22Rv1 (cell line): ENCODE data around the gene LDLR.
"Not testable (repeated sequence)": the region's sequence is repeated elsewhere in the genome, so short reads cannot be mapped to it uniquely, and the experiment has no call there.

Experiments
- H3K27ac ChIP-seq: fragments of 450-650 bp; 2 replicates; pipeline ENCODE4 v1.5.1; 2017
- CTCF ChIP-seq: fragments of 450-650 bp; IDR thresholded peaks from 2 replicates; pipeline ENCODE4 v1.5.1; 2017; ENCODE audit warnings: mild to moderate bottlenecking
- ZFX ChIP-seq: fragments of 450-650 bp; IDR thresholded peaks from 2 replicates; pipeline ENCODE4 v1.6.1; 2017; ENCODE audit warnings: antibody characterized with exemption, borderline replicate concordance

LDLR gene

DNA sequence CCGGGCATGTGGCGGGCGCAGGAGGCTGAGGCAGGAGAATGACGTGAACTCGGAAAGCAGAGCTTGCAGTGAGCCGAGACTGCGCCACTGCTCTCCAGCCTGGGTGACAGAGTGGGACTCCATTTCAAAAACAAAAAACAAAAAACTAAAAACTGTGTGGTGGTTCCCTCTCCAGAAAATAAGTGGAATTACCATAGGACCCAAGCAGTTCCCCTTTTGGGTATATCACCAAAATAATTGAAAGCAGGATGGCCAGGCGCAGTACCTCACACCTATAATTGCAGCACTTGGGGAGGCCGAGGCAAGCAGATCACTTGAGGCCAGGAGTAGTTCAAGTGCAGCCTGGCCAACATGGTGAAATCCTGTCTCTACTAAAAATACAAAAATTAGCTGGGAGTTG lies 15.7 kb upstream of the LDLR start:
- TF ChIP-seq CTCF (no peak), ZFX (no peak)
- H3K27ac ChIP-seq: no peak overlapping the region

- H3K27ac ChIP-seq: not testable (repeated sequence)
Measured at GRCh38 chr19:11076792-11077191, 12.5 kb upstream of the LDLR start.

- H3K27ac ChIP-seq: no peak overlapping the region
- TF ChIP-seq CTCF (no peak), ZFX (no peak)
Measured at GRCh38 chr19:11078893-11079292, 10.4 kb upstream of the LDLR start.

GRCh38 chr19:11079999-11080398 lies 9.3 kb upstream of the LDLR start:
- no peak overlapping the region for H3K27ac ChIP-seq
- TF ChIP-seq ZFX: no peak
- TF ChIP-seq CTCF: no peak

GRCh38 chr19:11087870-11088505 lies 1.3 kb upstream of the LDLR start:
- H3K27ac ChIP-seq: peak overlapping the region; percentile 97
- TF ChIP-seq CTCF (no peak), ZFX (no peak)

DNA sequence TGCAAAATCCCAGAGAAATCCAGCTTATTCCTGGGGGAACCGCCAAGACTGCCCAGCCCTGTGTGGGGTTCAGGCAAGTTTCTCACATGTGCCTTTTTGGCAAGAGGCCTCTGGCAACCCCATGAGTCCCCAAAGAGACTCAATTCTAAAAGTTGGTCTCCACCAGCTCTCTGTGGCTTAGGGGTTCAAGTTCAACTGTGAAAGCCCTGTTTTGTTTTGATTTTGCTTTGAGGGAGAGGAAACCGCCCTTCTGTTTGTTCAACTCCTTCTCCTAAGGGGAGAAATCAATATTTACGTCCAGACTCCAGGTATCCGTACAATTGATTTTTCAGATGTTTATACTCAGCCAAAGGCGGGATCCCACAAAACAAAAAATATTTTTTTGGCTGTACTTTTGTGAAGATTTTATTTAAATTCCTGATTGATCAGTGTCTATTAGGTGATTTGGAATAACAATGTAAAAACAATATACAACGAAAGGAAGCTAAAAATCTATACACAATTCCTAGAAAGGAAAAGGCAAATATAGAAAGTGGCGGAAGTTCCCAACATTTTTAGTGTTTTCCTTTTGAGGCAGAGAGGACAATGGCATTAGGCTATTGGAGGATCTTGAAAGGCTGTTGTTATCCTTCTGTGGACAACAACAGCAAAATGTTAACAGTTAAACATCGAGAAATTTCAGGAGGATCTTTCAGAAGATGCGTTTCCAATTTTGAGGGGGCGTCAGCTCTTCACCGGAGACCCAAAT lies 583 bp upstream of the LDLR start:
- peak overlapping the region; percentile 97 for H3K27ac ChIP-seq
- TF ChIP-seq ZFX: no peak
- no peak for TF ChIP-seq CTCF

- peak overlapping the region; percentile 97 for H3K27ac ChIP-seq
Measured at GRCh38 chr19:11090014-11090263, 676 bp downstream of the LDLR start.

DNA sequence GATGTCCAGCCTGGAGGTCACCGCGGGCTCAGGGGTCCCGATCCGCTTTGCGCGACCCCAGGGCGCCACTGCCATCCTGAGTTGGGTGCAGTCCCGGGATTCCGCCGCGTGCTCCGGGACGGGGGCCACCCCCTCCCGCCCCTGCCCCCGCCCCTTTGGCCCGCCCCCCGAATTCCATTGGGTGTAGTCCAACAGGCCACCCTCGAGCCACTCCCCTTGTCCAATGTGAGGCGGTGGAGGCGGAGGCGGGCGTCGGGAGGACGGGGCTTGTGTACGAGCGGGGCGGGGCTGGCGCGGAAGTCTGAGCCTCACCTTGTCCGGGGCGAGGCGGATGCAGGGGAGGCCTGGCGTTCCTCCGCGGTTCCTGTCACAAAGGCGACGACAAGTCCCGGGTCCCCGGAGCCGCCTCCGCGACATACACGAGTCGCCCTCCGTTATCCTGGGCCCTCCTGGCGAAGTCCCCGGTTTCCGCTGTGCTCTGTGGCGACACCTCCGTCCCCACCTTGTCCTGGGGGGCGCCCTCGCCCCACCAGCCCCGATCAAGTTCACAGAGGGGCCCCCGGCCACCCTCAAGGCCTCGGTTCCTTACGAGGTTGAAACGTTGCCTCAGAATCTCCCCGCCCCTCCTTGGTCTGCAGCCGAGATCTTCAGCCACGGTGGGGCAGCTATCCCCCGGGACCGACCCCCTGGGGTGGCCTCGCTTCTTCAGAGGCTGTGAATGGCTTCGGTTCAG lies 1.2 kb downstream of the LDLR start:
- TF ChIP-seq ZFX: no peak
- TF ChIP-seq CTCF: no peak
- H3K27ac ChIP-seq: peak overlapping the region; percentile 97
